Sigmoid colon (tissue), 7 donors: Measurements from ENCODE around the gene ARID5B. TPM values are rescaled to one million over a fixed set of nuclear protein-coding genes. Genes with fewer than 3 reads are reported as not detected.
"Not testable (repeated sequence)": the region's sequence is repeated elsewhere in the genome, so short reads cannot be mapped to it uniquely, and the experiment has no call there.

Experiments used
- DNase-seq: peaks from one replicate; pipeline ENCODE4 v3.0.0-alpha.2; 2019
- H3K27ac ChIP-seq, 4 donors: fragments of 200-600 bp; sonication (generic); one replicate each; pipeline ENCODE4 v1.5.1; 2016 to 2019; ENCODE audit warnings: mild to moderate bottlenecking in 1 of 4
- H3K27me3 ChIP-seq, 3 donors: fragments of 200-600 bp; sonication (generic); one replicate each; pipeline ENCODE4 v1.5.1; 2019; ENCODE audit warnings: mild to moderate bottlenecking in 1 of 3
- H3K36me3 ChIP-seq, 4 donors: fragments of 200-600 bp; sonication (generic); one replicate each; pipeline ENCODE4 v1.5.1; 2016 to 2019
- H3K4me1 ChIP-seq, 4 donors: fragments of 200-600 bp; sonication (generic); one replicate each; pipeline ENCODE4 v1.5.1; 2017 to 2019
- H3K4me3 ChIP-seq, 4 donors: fragments of 200-600 bp; sonication (generic); one replicate each; pipeline ENCODE4 v1.5.1; 2017 to 2019; ENCODE audit warnings: mild to moderate bottlenecking in 2 of 4, moderate library complexity in 1 of 4
- H3K9me3 ChIP-seq, 4 donors: fragments of 200-600 bp in 3 of 4; sonication (generic) in 3 of 4; one replicate each; pipeline versions ENCODE4 v1.5.1 to v1.6.1; 2013 to 2019
- EP300 ChIP-seq, 4 donors: sonication (generic); formaldehyde crosslinking; IDR thresholded peaks; one replicate each; pipeline ENCODE4 v1.6.1; 2017; ENCODE audit warnings: antibody characterized with exemption in 4 of 4
- POLR2A ChIP-seq, 2 donors: fragments of 450-650 bp; IDR thresholded peaks; one replicate each; pipeline ENCODE4 v1.6.1; 2016; ENCODE audit warnings: antibody characterized with exemption in 2 of 2, mild to moderate bottlenecking in 2 of 2, moderate library complexity in 2 of 2
- POLR2AphosphoS5 ChIP-seq, 4 donors: sonication (generic); formaldehyde crosslinking; IDR thresholded peaks; one replicate each; pipeline ENCODE4 v1.6.1; 2017; ENCODE audit warnings: antibody characterized with exemption in 4 of 4
- WGBS, 2 donors: extraction: QIAGEN DNeasy Blood & Tissue Kit; methylation state at CpG; one replicate each; pipeline ENCODE4 v1.1.7; 2013; 5-methylcytosine and 5-hydroxymethylcytosine counted together
- intact Hi-C: fragments of 100-400 bp; cut with DNase I; formaldehyde crosslinking; loops from one replicate; pipeline ENCODE4 v1.15.1; 2023
- polyA plus RNA-seq, 3 donors: library from polyadenylated mRNA; stranded (reverse); fragments of 200-250 nt; gene quantifications; one replicate each; pipeline ENCODE4 v1.2.3, GENCODE V29; 2013
- total RNA-seq, 4 donors: library from RNA; depleted of rRNA; stranded (reverse); fragments of >200 nt; gene quantifications; one replicate each; pipeline ENCODE4 v1.1.0, GENCODE V29; 2016
- TF ChIP-seq, protein P1 (sequence below), 4 experiments: fragments of 450-650 bp in 3 of 4; fragments of 200-600 bp in 1 of 4; IDR thresholded peaks; one replicate each; pipeline ENCODE4 v1.5.1; 2016 to 2019; ENCODE audit warnings: antibody characterized with exemption in 4 of 4, mild to moderate bottlenecking in 3 of 4, moderate library complexity in 2 of 4
- donor health status: healthy with polysubstance abuse.
- donor health status: Bipolar disorder and iron deficiency.
- donor health status: healthy.

Gene ARID5B
- total and polyA plus RNA-seq, 7 donors: 2.3 to 109 (median 29.6) TPM

DNA sequence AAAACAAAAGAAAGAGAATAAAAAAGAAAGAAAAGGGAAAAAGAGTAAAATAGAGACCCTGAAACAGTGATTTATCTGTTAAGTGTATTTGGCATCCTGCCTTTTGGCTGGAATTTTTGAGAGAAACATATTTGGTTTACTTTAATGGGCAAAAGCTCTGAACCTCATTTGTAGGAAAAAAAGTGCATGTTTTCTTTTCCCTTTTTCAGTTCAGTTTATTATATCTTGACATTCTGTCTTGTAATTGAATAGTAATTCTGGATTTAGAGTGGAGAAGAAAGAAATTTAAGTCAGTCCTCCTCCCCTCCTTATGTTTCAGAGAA lies 69.5 kb downstream of the ARID5B start:
- Histone ChIP-seq H3K4me1 (peaks cover 0 to 60% (median 50%) of the 10 kb centered on the region in 4 donors), H3K27me3 (no peaks in the 10 kb centered on the region), H3K9me3 (no peaks in the 10 kb centered on the region), H3K4me3 (no peak overlapping the region), H3K36me3 (no peaks in the 10 kb centered on the region), H3K27ac (peak overlapping the region; percentile 29 to 68 (median 58))
- intact Hi-C loops: no loop called here
- no peak for DNase-seq
- no peak for TF ChIP-seq POLR2A (IDR thresholded peaks at IDR 0.05)
- TF ChIP-seq POLR2AphosphoS5 (IDR thresholded peaks at IDR 0.05): no peak
- TF ChIP-seq, protein P1, sequence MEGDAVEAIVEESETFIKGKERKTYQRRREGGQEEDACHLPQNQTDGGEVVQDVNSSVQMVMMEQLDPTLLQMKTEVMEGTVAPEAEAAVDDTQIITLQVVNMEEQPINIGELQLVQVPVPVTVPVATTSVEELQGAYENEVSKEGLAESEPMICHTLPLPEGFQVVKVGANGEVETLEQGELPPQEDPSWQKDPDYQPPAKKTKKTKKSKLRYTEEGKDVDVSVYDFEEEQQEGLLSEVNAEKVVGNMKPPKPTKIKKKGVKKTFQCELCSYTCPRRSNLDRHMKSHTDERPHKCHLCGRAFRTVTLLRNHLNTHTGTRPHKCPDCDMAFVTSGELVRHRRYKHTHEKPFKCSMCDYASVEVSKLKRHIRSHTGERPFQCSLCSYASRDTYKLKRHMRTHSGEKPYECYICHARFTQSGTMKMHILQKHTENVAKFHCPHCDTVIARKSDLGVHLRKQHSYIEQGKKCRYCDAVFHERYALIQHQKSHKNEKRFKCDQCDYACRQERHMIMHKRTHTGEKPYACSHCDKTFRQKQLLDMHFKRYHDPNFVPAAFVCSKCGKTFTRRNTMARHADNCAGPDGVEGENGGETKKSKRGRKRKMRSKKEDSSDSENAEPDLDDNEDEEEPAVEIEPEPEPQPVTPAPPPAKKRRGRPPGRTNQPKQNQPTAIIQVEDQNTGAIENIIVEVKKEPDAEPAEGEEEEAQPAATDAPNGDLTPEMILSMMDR (IDR thresholded peaks at IDR 0.05): no peak
- TF ChIP-seq EP300 (IDR thresholded peaks at IDR 0.05): no peak

DNA sequence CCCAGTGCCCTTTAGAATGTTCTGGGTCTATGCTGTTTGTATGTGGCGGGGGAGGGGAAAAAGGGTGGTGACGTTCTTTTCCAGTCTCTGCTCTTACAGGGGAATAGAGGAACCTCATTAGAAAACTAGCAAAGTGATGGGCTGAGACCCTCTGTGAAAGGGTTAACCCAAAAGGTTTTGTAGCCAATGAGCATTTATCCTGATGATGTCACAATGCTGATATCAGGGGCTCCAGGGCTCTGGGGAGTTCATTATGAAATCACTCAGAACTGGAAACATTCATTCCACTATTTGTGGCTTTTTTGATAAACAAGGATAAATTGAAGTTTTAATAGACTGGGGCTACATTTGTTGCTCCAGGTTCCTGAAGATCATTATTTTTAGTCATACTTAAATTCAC lies 71.7 kb downstream of the ARID5B start:
- Histone ChIP-seq H3K9me3 (no peaks in the 10 kb centered on the region), H3K4me1 (peaks cover 0 to 63% (median 52%) of the 10 kb centered on the region in 4 donors), H3K4me3 (no peak overlapping the region), H3K36me3 (no peaks in the 10 kb centered on the region), H3K27ac (peak overlapping the region in 3 of 4 donors; percentile 70 to 76 (median 71)), H3K27me3 (no peaks in the 10 kb centered on the region)
- TF ChIP-seq EP300 (IDR thresholded peaks at IDR 0.05): no peak
- 77 to 82% methylated on average over 2 of the region's 2 CpGs for WGBS, 2 donors
- intact Hi-C loops: no loop called here
- DNase-seq: no peak

DNA sequence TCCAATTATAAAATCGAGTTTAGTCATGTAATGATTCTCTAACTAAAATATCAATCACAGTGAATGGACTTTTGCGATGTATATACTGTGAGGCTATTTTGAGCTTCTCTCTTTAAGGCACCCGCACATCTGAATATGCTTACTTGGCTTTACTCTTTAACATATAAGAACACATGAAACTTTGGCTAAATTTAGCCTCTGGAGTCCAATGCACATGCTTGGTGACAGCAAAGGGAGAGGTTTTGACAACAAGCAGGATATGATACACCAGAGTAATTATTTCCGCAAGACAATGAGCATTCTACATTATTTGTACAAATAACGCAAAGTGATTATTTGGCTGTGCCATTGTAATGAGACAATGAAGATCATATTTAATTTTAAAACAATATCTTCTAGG lies 72.4 kb downstream of the ARID5B start:
- no peaks in the 10 kb centered on the region for H3K9me3 ChIP-seq
- H3K4me1 ChIP-seq: peaks cover 0 to 63% (median 52%) of the 10 kb centered on the region in 4 donors
- intact Hi-C loops: no loop called here
- H3K27me3 ChIP-seq: no peaks in the 10 kb centered on the region
- H3K27ac ChIP-seq: peak overlapping the region; percentile 9 to 76 (median 70)
- H3K4me3 ChIP-seq: no peak overlapping the region
- TF ChIP-seq EP300 (IDR thresholded peaks at IDR 0.05) (no peak), POLR2A (IDR thresholded peaks at IDR 0.05) (no peak), POLR2AphosphoS5 (IDR thresholded peaks at IDR 0.05) (no peak)
- TF ChIP-seq, protein P1 (IDR thresholded peaks at IDR 0.05): no peak
- H3K36me3 ChIP-seq: no peaks in the 10 kb centered on the region
- WGBS, 2 donors: 72 to 80% methylated on average over 5 of the region's 5 CpGs
- no peak for DNase-seq

DNA sequence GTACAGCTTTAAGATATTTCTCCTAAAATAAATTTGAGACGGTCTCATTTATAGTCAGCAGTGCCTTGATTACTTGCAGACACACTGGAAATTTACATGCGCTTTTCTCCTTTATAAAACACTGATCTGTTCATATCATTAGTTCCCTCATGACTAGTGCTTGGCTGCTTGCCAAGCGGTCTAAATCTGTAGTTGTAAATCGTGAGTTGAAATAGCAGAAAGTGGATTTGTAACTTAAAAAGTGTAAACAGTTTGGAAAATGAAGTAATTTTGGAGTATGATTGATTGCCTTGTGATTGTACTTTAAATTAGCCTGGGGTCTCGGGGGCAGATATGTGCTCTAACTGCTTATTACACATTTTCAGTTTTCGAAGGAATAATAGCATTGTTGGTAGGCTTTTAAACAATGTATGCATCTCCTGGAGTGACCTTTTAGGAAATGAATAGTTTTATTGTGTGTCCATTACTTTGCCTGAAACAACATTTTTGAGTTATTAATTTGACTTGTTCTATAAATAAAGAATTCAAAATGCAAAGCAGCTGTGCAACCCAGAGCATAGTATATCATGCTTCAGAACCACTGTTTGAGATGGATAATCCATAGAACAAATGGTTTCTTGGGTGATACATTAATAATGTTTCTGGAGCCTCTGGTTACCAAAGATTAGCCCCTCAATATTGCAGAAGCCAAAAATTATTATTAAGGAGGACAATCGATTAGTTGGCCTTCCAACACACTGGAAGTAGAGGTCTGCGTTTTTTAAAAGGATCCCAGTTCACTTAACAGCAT lies 73.3 kb downstream of the ARID5B start:
- no peaks in the 10 kb centered on the region for H3K36me3 ChIP-seq
- intact Hi-C loops: no loop called here
- WGBS, 2 donors: 37 to 52% methylated on average over 8 of the region's 8 CpGs
- no peaks in the 10 kb centered on the region for H3K9me3 ChIP-seq
- no peak overlapping the region for H3K4me3 ChIP-seq
- peaks cover 0 to 57% (median 54%) of the 10 kb centered on the region in 4 donors for H3K4me1 ChIP-seq
- TF ChIP-seq POLR2AphosphoS5 (IDR thresholded peaks at IDR 0.05) (peak in 2 of 4 donors; percentile 20 to 45), EP300 (IDR thresholded peaks at IDR 0.05) (no peak)
- peak overlapping the region; percentile 45 to 76 (median 70) for H3K27ac ChIP-seq
- H3K27me3 ChIP-seq: no peaks in the 10 kb centered on the region
- DNase-seq: peak; percentile 86

DNA sequence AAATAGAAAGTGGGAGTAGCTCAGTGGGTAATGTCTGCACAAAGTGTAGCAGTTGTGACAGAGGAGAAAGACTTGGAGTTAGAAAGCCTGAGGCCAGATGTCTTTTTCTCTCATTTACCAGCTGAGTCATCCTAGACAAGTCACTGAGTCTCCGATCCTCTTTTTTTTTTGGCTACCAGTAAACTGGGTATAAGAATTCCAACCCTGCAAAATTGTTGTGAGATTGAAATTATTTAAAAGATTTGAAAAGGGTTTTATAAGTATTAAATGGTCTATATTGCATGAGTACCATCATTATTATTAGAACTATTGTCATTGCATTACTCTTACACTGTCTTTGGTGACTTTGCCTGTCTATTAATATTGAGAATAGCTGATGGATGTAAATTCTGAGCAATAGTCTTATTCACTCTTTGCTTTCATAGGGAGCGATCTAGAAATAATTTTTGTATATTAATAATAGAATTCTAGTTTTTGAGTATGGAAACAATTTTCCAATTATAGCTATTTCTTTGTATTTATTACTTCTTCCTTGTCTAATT lies 74.0 kb downstream of the ARID5B start:
- TF ChIP-seq EP300 (IDR thresholded peaks at IDR 0.05) (no peak), POLR2A (IDR thresholded peaks at IDR 0.05) (no peak), POLR2AphosphoS5 (IDR thresholded peaks at IDR 0.05) (no peak)
- TF ChIP-seq, protein P1 (IDR thresholded peaks at IDR 0.05): no peak
- Histone ChIP-seq H3K4me1 (peaks cover 0 to 60% (median 48%) of the 10 kb centered on the region in 4 donors), H3K27me3 (no peaks in the 10 kb centered on the region), H3K27ac (peak overlapping the region; percentile 45 to 76 (median 70)), H3K4me3 (no peak overlapping the region), H3K9me3 (no peaks in the 10 kb centered on the region), H3K36me3 (no peaks in the 10 kb centered on the region)
- WGBS, 2 donors: 76 to 93% methylated on average over 2 of the region's 2 CpGs
- intact Hi-C loops: no loop called here
- DNase-seq: no peak

DNA sequence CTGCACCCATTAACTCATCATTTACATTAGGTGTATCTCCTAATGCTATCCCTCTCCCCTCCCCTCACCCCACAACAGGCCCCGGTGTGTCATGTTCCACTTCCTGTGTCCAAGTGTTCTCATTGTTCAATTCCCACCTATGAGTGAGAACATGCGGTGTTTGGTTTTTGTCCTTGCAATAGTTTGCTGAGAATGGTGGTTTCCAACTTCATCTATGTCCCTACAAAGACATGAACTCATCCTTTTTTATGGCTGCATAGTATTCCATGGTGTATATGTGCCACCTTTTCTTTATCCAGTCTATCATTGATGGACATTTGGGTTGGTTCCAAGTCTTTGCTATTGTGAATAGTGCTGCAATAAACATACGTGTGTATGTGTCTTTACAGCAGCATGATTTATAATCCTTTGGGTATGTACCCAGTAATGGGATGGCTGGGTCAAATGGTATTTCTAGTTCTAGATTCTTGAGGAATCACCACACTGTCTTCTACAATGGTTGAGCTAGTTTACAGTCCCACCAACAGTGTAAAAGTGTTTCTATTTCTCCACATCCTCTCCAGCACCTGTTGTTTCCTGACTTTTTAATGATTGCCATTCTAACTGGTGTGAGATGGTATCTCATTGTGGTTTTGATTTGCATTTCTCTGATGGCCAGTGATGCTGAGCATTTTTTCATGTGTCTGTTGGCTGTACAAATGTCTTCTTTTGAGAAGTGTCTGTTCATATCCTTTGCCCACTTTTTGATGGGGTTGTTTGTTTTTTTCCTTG lies 75.6 kb downstream of the ARID5B start:
- H3K9me3 ChIP-seq, H3K27me3 ChIP-seq, DNase-seq, H3K36me3 ChIP-seq, intact Hi-C loops, H3K27ac ChIP-seq, H3K4me3 ChIP-seq: not testable (repeated sequence)
- H3K4me1 ChIP-seq: peaks cover 0 to 53% (median 44%) of the 10 kb centered on the region in 4 donors
- WGBS, 2 donors: 76 to 89% methylated on average over 3 of the region's 3 CpGs
